Stimulated activated CD8-positive, alpha-beta memory T cell treated with anti-CD3 and anti-CD28 coated beads, Interleukin-4, amount 100 ng/mL, for 4 hours (primary cell): ENCODE results near the gene ESF1.
A peak's percentile ranks its signal among the peaks of the same experiment; 100 is the strongest.

Source experiments
- DNase-seq, 2 donors: peaks; one replicate each; pipeline ENCODE4 v3.0.0-alpha.2; 2020; ENCODE audit warnings: low read depth in 2 of 2, low spot score in 1 of 2

ESF1 gene

GRCh38 chr20:13784893-13785715 lies at the start of gene ESF1, which contains the start of gene NDUFAF5:
Gene ESF1, minus strand, starts transcription at chr20:13784919. Its CDS starts 1,779 bp downstream, at chr20:13783140.
Gene NDUFAF5, plus strand, starts transcription at chr20:13785028. Its CDS starts 41 bp downstream, at chr20:13785069.
- peak; percentile 85 to 86 for DNase-seq

- no peak for DNase-seq
Observed at GRCh38 chr20:13831476-13831875, 46.8 kb upstream of the ESF1 start.

GRCh38 chr20:13825465-13825864 lies 40.7 kb upstream of the ESF1 start:
- no peak for DNase-seq

- no peak for DNase-seq
Observed at GRCh38 chr20:13824459-13824858, 39.7 kb upstream of the ESF1 start.

- no peak for DNase-seq
Observed at GRCh38 chr20:13822459-13822858, 37.7 kb upstream of the ESF1 start.

- no peak for DNase-seq
Observed at GRCh38 chr20:13821876-13822275, 37.2 kb upstream of the ESF1 start.

GRCh38 chr20:13819885-13820645 lies 35.3 kb upstream of the ESF1 start:
- DNase-seq = no peak

- DNase-seq = no peak
Observed at GRCh38 chr20:13817342-13817741, 32.6 kb upstream of the ESF1 start.

- DNase-seq = no peak
Observed at GRCh38 chr20:13816757-13817156, 32.0 kb upstream of the ESF1 start.

GRCh38 chr20:13814672-13815071 lies 30.0 kb upstream of the ESF1 start:
- DNase-seq = no peak

GRCh38 chr20:13813910-13814309 lies 29.2 kb upstream of the ESF1 start:
- DNase-seq = no peak

- DNase-seq = no peak
Observed at GRCh38 chr20:13810446-13810845, 25.7 kb upstream of the ESF1 start.

GRCh38 chr20:13809855-13810254 lies 25.1 kb upstream of the ESF1 start:
- DNase-seq = no peak

GRCh38 chr20:13809373-13809772 lies 24.7 kb upstream of the ESF1 start:
- no peak for DNase-seq

GRCh38 chr20:13800728-13801134 lies 16.0 kb upstream of the ESF1 start:
- DNase-seq = no peak

GRCh38 chr20:13799974-13800373 lies 15.3 kb upstream of the ESF1 start:
- DNase-seq = no peak

GRCh38 chr20:13799040-13799439 lies 14.3 kb upstream of the ESF1 start:
- no peak for DNase-seq

- no peak for DNase-seq
Observed at GRCh38 chr20:13794667-13795066, 9.9 kb upstream of the ESF1 start.

GRCh38 chr20:13793001-13793400 lies 8.3 kb upstream of the ESF1 start:
- DNase-seq = no peak

GRCh38 chr20:13791540-13792459 lies 7.1 kb upstream of the ESF1 start:
- DNase-seq = no peak

- DNase-seq = no peak
Observed at GRCh38 chr20:13790708-13791107, 6.0 kb upstream of the ESF1 start.
